H1 (cell line): ENCODE measurements around the gene EIF2S1. TPM values are rescaled to one million over a fixed set of nuclear protein-coding genes. Genes with fewer than 3 reads are reported as not detected.

Experiments
- CTCF ChIA-PET: fragments of 300-600 bp; sonication (Branson Sonifier 250); formaldehyde crosslinking; loops from one replicate; lab custom pipeline; 2021; ENCODE audit not compliant: partially characterized antibody; lab: Charles Lee
- POLR2A ChIA-PET: fragments of 300-600 bp; sonication (Branson Sonifier 250); formaldehyde crosslinking; loops from one replicate; lab custom pipeline; 2021; ENCODE audit warnings: inconsistent platforms; ENCODE audit not compliant: partially characterized antibody; lab: Charles Lee
- DNase-seq, 2 experiments: peaks; one replicate each; pipeline versions ENCODE4 v3.0.0 to v3.0.0-alpha.2; 2010 to 2022; ENCODE audit warnings: low spot score in 2 of 2, low read depth in 1 of 2, mixed read lengths in 1 of 2
- FAIRE-seq: peaks from 2 replicates; lab custom pipeline; 2011; peaks lifted over from hg19 to GRCh38; lab: Jason Lieb, UNC
- H2AFZ ChIP-seq: 2 replicates; pipeline ENCODE4 v1.8.1; 2012; ENCODE audit warnings: low read length, inconsistent platforms
- H2AK5ac ChIP-seq: 2 replicates; pipeline ENCODE4 v1.6.1; 2013; ENCODE audit warnings: low read depth, low read length
- H2BK120ac ChIP-seq: replicated peaks from 2 replicates; pipeline ENCODE3; 2013; ENCODE audit warnings: low read depth, low read length, inconsistent platforms
- H2BK12ac ChIP-seq: 2 replicates; pipeline ENCODE4 v1.6.1; 2013; ENCODE audit warnings: low read depth, low read length
- H2BK15ac ChIP-seq: 2 replicates; pipeline ENCODE4 v1.6.1; 2013; ENCODE audit warnings: low read length
- H2BK20ac ChIP-seq: 2 replicates; pipeline ENCODE4 v1.6.1; 2013; ENCODE audit warnings: low read length
- H2BK5ac ChIP-seq: 2 replicates; pipeline ENCODE4 v1.6.1; 2013; ENCODE audit warnings: low read depth, low read length
- H3K14ac ChIP-seq: 2 replicates; pipeline ENCODE4 v1.6.1; 2013; ENCODE audit warnings: inconsistent platforms; ENCODE audit not compliant: insufficient read length
- H3K18ac ChIP-seq: 2 replicates; pipeline ENCODE4 v1.6.1; 2013; ENCODE audit warnings: low read length; ENCODE audit errors: extremely low read depth
- H3K23ac ChIP-seq: 2 replicates; pipeline ENCODE4 v1.6.1; 2013; ENCODE audit warnings: inconsistent platforms; ENCODE audit not compliant: insufficient read length
- H3K23me2 ChIP-seq: 2 replicates; pipeline ENCODE4 v1.6.1; 2013; ENCODE audit warnings: low read depth, low read length
- H3K27ac ChIP-seq: 2 replicates; pipeline ENCODE4 v1.6.1; 2011; ENCODE audit warnings: low read depth, low read length, inconsistent platforms
- H3K27me3 ChIP-seq, 4 experiments: replicated peaks in 1 of 4; 1 replicate in 1 of 4; 2 replicates in 3 of 4; pipeline versions ENCODE4 v1.6.1 to v1.8.1; 2011 to 2013; ENCODE audit warnings: low read length in 3 of 4, mild to moderate bottlenecking in 3 of 4, inconsistent platforms in 2 of 4, mixed read lengths in 2 of 4, moderate library complexity in 1 of 4; ENCODE audit not compliant: control insufficient read depth in 3 of 4, insufficient read depth in 3 of 4; ENCODE audit errors: extremely low read depth in 1 of 4
- H3K36me3 ChIP-seq, 4 experiments: 2 replicates each; pipeline versions ENCODE4 v1.6.1 to v1.8.1; 2011 to 2013; ENCODE audit warnings: mild to moderate bottlenecking in 4 of 4, low read length in 3 of 4, moderate library complexity in 2 of 4, control low read depth in 1 of 4, inconsistent platforms in 1 of 4; ENCODE audit not compliant: insufficient read depth in 4 of 4, control insufficient read depth in 2 of 4
- H3K4ac ChIP-seq: replicated peaks from 2 replicates; pipeline ENCODE3; 2013; ENCODE audit warnings: low read length, low read depth, mixed read lengths, inconsistent platforms; ENCODE audit not compliant: insufficient read length
- H3K4me1 ChIP-seq, 4 experiments: replicated peaks in 1 of 4; 1 replicate in 1 of 4; 2 replicates in 3 of 4; pipeline versions ENCODE4 v1.6.1 to v1.8.1; 2011 to 2013; ENCODE audit warnings: low read length in 3 of 4, inconsistent platforms in 2 of 4, mixed read lengths in 1 of 4; ENCODE audit not compliant: insufficient read depth in 4 of 4, control insufficient read depth in 3 of 4
- H3K4me2 ChIP-seq, 2 experiments: 2 replicates each; pipeline versions ENCODE4 v1.6.1 to v1.8.1; 2011 to 2013; ENCODE audit warnings: low read depth in 2 of 2, low read length in 2 of 2, control low read depth in 1 of 2, inconsistent platforms in 1 of 2, mild to moderate bottlenecking in 1 of 2; ENCODE audit not compliant: insufficient read depth in 1 of 2
- H3K4me3 ChIP-seq, 4 experiments: fragments of 200-600, 300-600 bp in 1 of 4; sonication (generic), shearing (Covaris generic), sonication (Bioruptor Twin) in 1 of 4; 2 replicates each; pipeline versions ENCODE4 v1.5.1 to v1.8.1; 2011 to 2016; ENCODE audit warnings: low read length in 4 of 4, low read depth in 3 of 4, control low read depth in 2 of 4, inconsistent platforms in 2 of 4, mild to moderate bottlenecking in 2 of 4, mixed read lengths in 1 of 4, moderate library complexity in 1 of 4; ENCODE audit not compliant: insufficient read depth in 2 of 4; ENCODE audit errors: extremely low read depth in 1 of 4
- H3K56ac ChIP-seq: replicated peaks from 2 replicates; pipeline ENCODE3; 2013; ENCODE audit warnings: low read depth, mild to moderate bottlenecking, mixed read lengths, low read length, inconsistent platforms; ENCODE audit not compliant: insufficient read length
- H3K79me1 ChIP-seq: 2 replicates; pipeline ENCODE4 v1.6.1; 2013; ENCODE audit warnings: low read depth, low read length, control low read depth
- H3K79me2 ChIP-seq, 2 experiments: 2 replicates each; pipeline versions ENCODE4 v1.6.1 to v1.8.1; 2012 to 2013; ENCODE audit warnings: low read length in 2 of 2, mild to moderate bottlenecking in 2 of 2, inconsistent platforms in 1 of 2; ENCODE audit not compliant: insufficient read depth in 2 of 2, control insufficient read depth in 1 of 2
- H3K9ac ChIP-seq, 4 experiments: replicated peaks in 1 of 4; 1 replicate in 1 of 4; 2 replicates in 3 of 4; pipeline versions ENCODE4 v1.6.1 to v1.8.1; 2011 to 2013; ENCODE audit warnings: low read depth in 3 of 4, low read length in 3 of 4, control low read depth in 2 of 4, mild to moderate bottlenecking in 2 of 4, moderate library complexity in 2 of 4, inconsistent platforms in 1 of 4; ENCODE audit errors: extremely low read depth in 1 of 4
- H3K9me3 ChIP-seq, 2 experiments: 2 replicates each; pipeline versions ENCODE4 v1.6.1 to v1.8.1; 2012 to 2013; ENCODE audit warnings: mild to moderate bottlenecking in 2 of 2, moderate library complexity in 2 of 2, control low read depth in 1 of 2, inconsistent platforms in 1 of 2, low read depth in 1 of 2, low read length in 1 of 2, mixed read lengths in 1 of 2; ENCODE audit not compliant: insufficient read depth in 2 of 2
- H4K20me1 ChIP-seq, 2 experiments: replicated peaks in 1 of 2; 2 replicates each; pipeline versions ENCODE3 to v1.8.1; 2011 to 2013; ENCODE audit warnings: inconsistent platforms in 2 of 2, low read length in 2 of 2, mild to moderate bottlenecking in 1 of 2; ENCODE audit not compliant: insufficient read depth in 2 of 2, control insufficient read depth in 1 of 2
- H4K5ac ChIP-seq: 2 replicates; pipeline ENCODE4 v1.6.1; 2013; ENCODE audit warnings: low read length, low read depth, mixed read lengths, inconsistent platforms; ENCODE audit not compliant: insufficient read length
- H4K8ac ChIP-seq: 2 replicates; pipeline ENCODE4 v1.8.0; 2013; ENCODE audit warnings: mild to moderate bottlenecking, moderate library complexity, low read length, inconsistent platforms; ENCODE audit not compliant: insufficient read depth; ENCODE audit errors: extremely low read depth
- H4K91ac ChIP-seq: replicated peaks from 2 replicates; pipeline ENCODE3; 2013; ENCODE audit warnings: low read length, mixed read lengths, inconsistent platforms; ENCODE audit not compliant: insufficient read length
- BACH1 ChIP-seq: IDR thresholded peaks from 2 replicates; pipeline ENCODE4 v1.6.1; 2012; ENCODE audit warnings: low read length, improper control_type of control experiment
- BCL11A ChIP-seq, 2 experiments: IDR thresholded peaks; one replicate each; pipeline ENCODE4 v1.6.1; 2011; ENCODE audit warnings: low read depth in 2 of 2, low read length in 2 of 2, mild to moderate bottlenecking in 2 of 2
- CHD2 ChIP-seq: IDR thresholded peaks from 2 replicates; pipeline ENCODE4 v1.6.1; 2012; ENCODE audit warnings: low read length, improper control_type of control experiment
- EP300 ChIP-seq, 2 experiments: IDR thresholded peaks; 1 replicate in 1 of 2; 2 replicates in 1 of 2; pipeline ENCODE4 v1.6.1; 2011 to 2012; ENCODE audit warnings: low read depth in 2 of 2, low read length in 2 of 2, mild to moderate bottlenecking in 2 of 2, borderline replicate concordance in 1 of 2, inconsistent platforms in 1 of 2, moderate library complexity in 1 of 2
- FOSL1 ChIP-seq: IDR thresholded peaks from 2 replicates; pipeline ENCODE4 v1.6.1; 2011; ENCODE audit warnings: mild to moderate bottlenecking, low read depth, low read length, moderate library complexity; ENCODE audit not compliant: insufficient read depth
- GTF2F1 ChIP-seq: IDR thresholded peaks from 2 replicates; pipeline ENCODE4 v1.6.1; 2012; ENCODE audit warnings: low read depth, low read length, improper control_type of control experiment, borderline replicate concordance
- HDAC2 ChIP-seq, 2 experiments: fragments of 300-600 bp in 1 of 2; sonication (generic) in 1 of 2; IDR thresholded peaks; 2 replicates each; pipeline ENCODE4 v1.6.1; 2011 to 2012; ENCODE audit warnings: low read depth in 2 of 2, low read length in 2 of 2, mild to moderate bottlenecking in 2 of 2, moderate library complexity in 2 of 2, borderline replicate concordance in 1 of 2, inconsistent platforms in 1 of 2
- KDM5A ChIP-seq: fragments of 200-600 bp; IDR thresholded peaks from 2 replicates; pipeline ENCODE4 v1.7.1; 2012; ENCODE audit warnings: mild to moderate bottlenecking, low read length, inconsistent platforms, mixed read lengths
- POLR2AphosphoS5 ChIP-seq: IDR thresholded peaks from 2 replicates; pipeline ENCODE4 v1.6.1; 2011; ENCODE audit warnings: low read depth, low read length
- POU5F1 ChIP-seq: IDR thresholded peaks from 2 replicates; pipeline ENCODE4 v1.6.1; 2011; ENCODE audit warnings: low read depth, mild to moderate bottlenecking, low read length, moderate library complexity
- SP2 ChIP-seq: IDR thresholded peaks from 2 replicates; pipeline ENCODE4 v1.6.1; 2012; ENCODE audit warnings: mild to moderate bottlenecking, low read length, inconsistent platforms
- WGBS, 2 experiments: shearing (Covaris generic) in 1 of 2; methylation state at CpG; one replicate each; pipeline versions ENCODE4 v1.1.6 to v1.1.7; 2013 to 2015; ENCODE audit warnings: low lambda C conversion rate in 2 of 2, mixed read lengths in 2 of 2, inconsistent platforms in 1 of 2, low coverage in 1 of 2, missing lambda C conversion rate in 1 of 2; ENCODE audit not compliant: insufficient replicate concordance in 2 of 2, insufficient coverage in 1 of 2, insufficient read length in 1 of 2; ENCODE audit errors: extremely low coverage in 1 of 2, missing lambda C conversion rate in 1 of 2; 5-methylcytosine and 5-hydroxymethylcytosine counted together
- polyA plus RNA-seq, 7 experiments: library from polyadenylated mRNA; depleted of rRNA in 3 of 7; stranded (reverse) in 5 of 7; unstranded in 2 of 7; fragments of >200 nt in 5 of 7; fragments of 200-250 nt in 2 of 7; gene quantifications; 1 replicate in 5 of 7; 2 replicates in 1 of 7; 4 replicates in 1 of 7; pipeline versions ENCODE4 v1.2.1 to v1.2.3, GENCODE V29; 2011 to 2013; ENCODE audit warnings: missing spikeins in 2 of 7, mixed read lengths in 2 of 7
- total RNA-seq: library from RNA; stranded (reverse); fragmentation: NEBNext Ultra II Directional; extraction: Animal tissue kit (Norgen Biotek cat#: 25700); gene quantifications from 2 replicates; pipeline ENCODE4 v1.2.1, GENCODE V29; 2021
- TF ChIP-seq, protein P1 (sequence below): IDR thresholded peaks from 2 replicates; pipeline ENCODE4 v1.6.1; 2011; ENCODE audit warnings: low read length, improper control_type of control experiment

EIF2S1 gene
- total and polyA plus RNA-seq, 2 of the 8 experiments (the other 6 are each of a cell fraction or from before 2014, with no cell fraction given), result 35.1 to 146 TPM

DNA sequence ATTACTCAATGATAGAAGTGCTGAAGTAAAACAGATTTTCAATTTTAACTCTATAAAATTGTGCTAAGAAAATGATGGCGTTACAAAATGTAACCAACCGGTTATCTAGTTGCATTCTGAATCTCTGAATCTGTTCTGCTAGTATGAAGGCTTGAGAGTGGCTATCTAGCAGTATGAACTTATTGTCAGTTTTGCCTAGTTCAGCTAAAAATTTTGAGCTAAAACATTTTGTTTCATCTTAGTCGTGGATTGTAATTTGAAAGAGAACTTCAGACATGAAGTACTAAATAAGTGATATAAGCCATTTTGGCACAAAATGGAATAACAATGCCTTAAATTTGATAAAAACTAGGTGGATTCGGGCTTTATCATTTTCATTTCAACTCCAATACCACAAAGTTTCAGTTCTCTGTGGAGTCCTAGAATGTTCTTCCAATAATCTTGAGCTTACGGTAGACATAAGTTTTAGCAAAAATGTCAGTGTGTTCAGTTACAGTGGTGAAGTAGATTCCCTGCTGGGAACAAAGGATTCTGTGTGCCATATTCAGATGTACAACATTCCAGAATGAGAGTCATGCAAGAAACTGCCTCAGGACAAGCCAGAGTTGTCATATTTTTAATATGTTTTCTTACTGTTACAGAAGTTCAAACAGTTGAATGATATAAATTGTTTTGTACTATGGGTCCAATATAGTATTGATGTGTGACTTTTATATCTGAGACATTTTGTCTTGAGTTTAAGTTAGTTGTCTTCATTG, 28.6 kb upstream of the EIF2S1 start:
- FAIRE-seq, result no peak
- H3K4ac ChIP-seq, result no peak overlapping the region
- TF ChIP-seq GTF2F1 (no peak), EP300 (IDR thresholded peaks at IDR 0.05; ENCODE audit: borderline replicate concordance in 1 of 2, low read depth in 2 of 2, low read length in 2 of 2) (no peak), BACH1 (no peak), POU5F1 (no peak), KDM5A (no peak), CHD2 (no peak), POLR2AphosphoS5 (no peak), SP2 (no peak), HDAC2 (IDR thresholded peaks at IDR 0.05; ENCODE audit: borderline replicate concordance in 1 of 2, low read depth in 2 of 2, low read length in 2 of 2) (no peak), BCL11A (IDR thresholded peaks at IDR 0.05; ENCODE audit: low read depth in 2 of 2, low read length in 2 of 2) (no peak), FOSL1 (no peak)
- TF ChIP-seq, protein P1, sequence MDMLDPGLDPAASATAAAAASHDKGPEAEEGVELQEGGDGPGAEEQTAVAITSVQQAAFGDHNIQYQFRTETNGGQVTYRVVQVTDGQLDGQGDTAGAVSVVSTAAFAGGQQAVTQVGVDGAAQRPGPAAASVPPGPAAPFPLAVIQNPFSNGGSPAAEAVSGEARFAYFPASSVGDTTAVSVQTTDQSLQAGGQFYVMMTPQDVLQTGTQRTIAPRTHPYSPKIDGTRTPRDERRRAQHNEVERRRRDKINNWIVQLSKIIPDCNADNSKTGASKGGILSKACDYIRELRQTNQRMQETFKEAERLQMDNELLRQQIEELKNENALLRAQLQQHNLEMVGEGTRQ, result no peak

More for the DNA sequence above, 28.6 kb upstream of the EIF2S1 start:
- H3K27ac ChIP-seq, result no peak overlapping the region
- ChIA-PET POLR2A (interaction anchor here (1.2 kb wide), 1 partner anchor 16 kb away, joined by 3 read pairs; no protein-coding TSS in a partner anchor), CTCF (interaction anchor here (3.2 kb wide), 1 partner anchor 165 kb away, joined by 10 read pairs; no protein-coding TSS in a partner anchor)
- no peaks in the 10 kb centered on the region for H3K23me2 ChIP-seq
- H2AK5ac ChIP-seq, result no peak overlapping the region
- H3K9ac ChIP-seq, result no peak overlapping the region
- H3K14ac ChIP-seq, result no peak overlapping the region
- no peak overlapping the region for H2BK12ac ChIP-seq
- H3K79me1 ChIP-seq, result no peaks in the 10 kb centered on the region
- H2BK5ac ChIP-seq, result no peak overlapping the region
- no peak overlapping the region for H2BK120ac ChIP-seq
- H4K91ac ChIP-seq, result no peak overlapping the region
- no peaks in the 10 kb centered on the region for H3K79me2 ChIP-seq
- DNase-seq, result no peak
- no peak overlapping the region for H3K18ac ChIP-seq
- no peak overlapping the region for H4K8ac ChIP-seq
- no peak overlapping the region for H3K23ac ChIP-seq
- H3K4me1 ChIP-seq, result no peaks in the 10 kb centered on the region
- no peak overlapping the region for H3K4me3 ChIP-seq
- WGBS, 2 experiments, result 87% methylated on average over 5 of the region's 5 CpGs; no CpG with 5 or more reads in 1 of the 2 experiments
- H3K4me2 ChIP-seq, result no peak overlapping the region
- H2BK15ac ChIP-seq, result no peak overlapping the region
- no peak overlapping the region for H2BK20ac ChIP-seq
- peaks cover 0 to 2% of the 10 kb centered on the region in 2 experiments for H4K20me1 ChIP-seq
- H2AFZ ChIP-seq, result no peak overlapping the region
- H3K36me3 ChIP-seq, result peaks cover 7 to 34% (median 18%) of the 10 kb centered on the region in 4 experiments
- no peak overlapping the region for H4K5ac ChIP-seq
- H3K27me3 ChIP-seq, result no peaks in the 10 kb centered on the region
- H3K9me3 ChIP-seq, result no peaks in the 10 kb centered on the region
- no peak overlapping the region for H3K56ac ChIP-seq
